Measurements from ENCODE around the gene VMAC.
A peak's percentile ranks its signal among the peaks of the same experiment; 100 is the strongest.
"Not testable (repeated sequence)": the region's sequence is repeated elsewhere in the genome, so short reads cannot be mapped to it uniquely, and the experiment has no call there.

Gene VMAC, protein sequence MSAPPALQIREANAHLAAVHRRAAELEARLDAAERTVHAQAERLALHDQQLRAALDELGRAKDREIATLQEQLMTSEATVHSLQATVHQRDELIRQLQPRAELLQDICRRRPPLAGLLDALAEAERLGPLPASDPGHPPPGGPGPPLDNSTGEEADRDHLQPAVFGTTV

GRCh38 chr19:5904352-5905113 lies at the start of gene VMAC:
Gene VMAC, plus strand, starts transcription at chr19:5904872. Its CDS starts 19 bp downstream, at chr19:5904891.
- Mint-ChIP-seq H3K4me1 (ENCODE audit: low read depth) (peaks cover 44% of the 10 kb centered on the region), H3K27me3 (no peaks in the 10 kb centered on the region), H3K27ac (peak within 1 kb of the TSS; percentile 99), H3K9me3 (no peaks in the 10 kb centered on the region), H3K36me3 (ENCODE audit: low read depth) (peaks cover 50% of the 10 kb centered on the region), H3K4me3 (peak within 1 kb of the TSS; percentile 98)
- DNase-seq = peak; percentile 100

DNA sequence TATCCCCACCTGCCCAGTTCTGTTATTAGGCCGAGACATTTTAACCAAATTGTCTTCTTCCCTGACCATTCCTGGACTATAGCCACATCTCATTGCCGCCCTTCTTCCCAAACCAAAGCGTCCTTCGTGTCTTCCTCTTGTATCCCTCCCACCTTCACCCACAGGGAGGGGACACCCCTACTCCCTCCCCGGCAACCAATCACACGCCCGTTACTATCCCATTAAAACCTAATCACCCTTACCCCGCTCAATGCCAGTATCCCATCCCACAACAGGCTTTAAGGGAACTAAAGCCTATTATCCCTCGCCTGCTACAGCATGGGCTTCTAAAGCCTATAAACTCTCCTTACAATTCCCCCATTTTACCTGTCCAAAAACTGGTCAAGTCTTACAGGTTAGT lies 49.5 kb upstream of the VMAC start:
- DNase-seq; H3K9me3 Mint-ChIP-seq; H3K27ac Mint-ChIP-seq; H3K36me3 Mint-ChIP-seq (ENCODE audit: low read depth); H3K4me3 Mint-ChIP-seq; H3K27me3 Mint-ChIP-seq; H3K4me1 Mint-ChIP-seq (ENCODE audit: low read depth): not testable (repeated sequence)

DNA sequence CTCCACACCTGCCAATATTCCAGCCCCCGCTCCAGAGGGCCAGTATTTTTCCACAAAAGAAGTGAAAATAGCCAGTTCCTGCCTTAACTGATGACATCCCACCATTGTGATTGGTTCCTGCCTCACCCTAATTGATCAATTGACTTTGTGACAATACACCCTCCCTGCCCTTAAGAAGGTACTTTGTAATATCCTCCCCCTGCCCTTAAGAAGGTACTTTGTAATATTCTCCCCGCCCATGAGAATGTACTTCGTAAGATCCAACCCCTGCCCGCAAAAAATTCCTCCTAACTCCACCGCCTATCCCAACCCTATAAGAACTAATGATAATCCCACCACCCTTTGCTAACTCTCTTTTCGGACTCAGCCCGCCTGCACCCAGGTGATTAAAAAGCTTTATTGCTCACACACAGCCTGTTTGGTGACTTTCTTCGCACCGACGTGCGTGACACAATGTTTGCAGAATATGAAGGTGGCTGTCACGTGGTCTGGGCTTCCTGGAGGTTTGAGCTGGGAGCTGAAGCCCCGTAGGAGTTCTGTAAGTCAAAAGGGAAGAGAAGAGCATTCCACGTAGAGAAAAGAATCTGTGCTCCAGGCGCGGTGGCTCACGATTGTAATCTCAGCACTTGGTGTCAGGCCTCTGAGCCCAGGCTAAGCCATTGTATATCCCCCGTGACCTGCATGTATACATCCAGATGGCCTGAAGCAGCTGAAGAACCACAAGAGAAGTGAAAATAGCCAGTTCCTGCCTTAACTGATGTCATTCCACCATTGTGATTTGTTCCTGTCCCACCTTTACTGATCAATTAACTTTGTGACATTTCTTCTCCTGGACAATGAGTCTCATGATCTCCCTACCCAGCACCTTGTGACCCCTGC lies 47.2 kb upstream of the VMAC start:
- DNase-seq = no peak
- Mint-ChIP-seq H3K27ac (no peak overlapping the region), H3K9me3 (no peaks in the 10 kb centered on the region), H3K4me3 (no peak overlapping the region), H3K36me3 (ENCODE audit: low read depth) (no peaks in the 10 kb centered on the region), H3K27me3 (no peaks in the 10 kb centered on the region), H3K4me1 (ENCODE audit: low read depth) (no peaks in the 10 kb centered on the region)

DNA sequence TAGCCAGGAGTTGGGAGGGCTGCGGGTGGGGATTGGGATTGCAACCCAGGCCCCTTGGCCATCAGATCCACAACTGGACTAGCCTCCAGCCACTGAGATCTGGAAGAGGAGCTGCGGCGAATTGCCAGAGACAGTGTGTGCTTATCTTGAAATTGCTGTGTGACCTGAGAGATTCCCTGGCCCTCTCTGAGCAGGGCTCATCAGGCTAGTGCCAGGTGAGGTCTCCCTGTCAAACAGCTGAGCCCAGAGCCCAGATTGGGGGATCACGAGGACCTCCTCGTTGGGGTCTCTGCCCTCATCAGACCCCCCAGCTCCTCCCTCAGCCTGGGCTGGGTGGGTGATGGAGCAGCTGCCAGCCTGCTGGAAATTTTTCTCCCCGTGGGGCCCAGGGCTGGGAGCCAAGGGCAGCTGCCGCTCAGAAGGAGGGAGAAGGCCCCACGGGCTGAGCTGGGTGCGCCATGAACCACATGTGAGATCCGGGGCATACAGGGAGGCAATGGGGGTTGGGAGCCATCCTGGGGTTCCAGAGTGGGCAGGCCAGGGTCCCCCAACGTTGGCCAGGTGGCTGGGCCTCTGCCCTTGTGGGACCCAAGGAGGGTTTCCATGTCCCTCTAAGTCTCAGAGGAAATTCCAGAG lies 41.5 kb upstream of the VMAC start:
- no peak for DNase-seq
- no peaks in the 10 kb centered on the region for H3K9me3 Mint-ChIP-seq
- H3K4me1 Mint-ChIP-seq (ENCODE audit: low read depth) = no peaks in the 10 kb centered on the region
- H3K27ac Mint-ChIP-seq = no peak overlapping the region
- H3K4me3 Mint-ChIP-seq = no peak overlapping the region
- H3K36me3 Mint-ChIP-seq (ENCODE audit: low read depth) = no peaks in the 10 kb centered on the region
- no peaks in the 10 kb centered on the region for H3K27me3 Mint-ChIP-seq

GRCh38 chr19:5864013-5864720 lies 40.5 kb upstream of the VMAC start:
- no peaks in the 10 kb centered on the region for H3K27me3 Mint-ChIP-seq

DNA sequence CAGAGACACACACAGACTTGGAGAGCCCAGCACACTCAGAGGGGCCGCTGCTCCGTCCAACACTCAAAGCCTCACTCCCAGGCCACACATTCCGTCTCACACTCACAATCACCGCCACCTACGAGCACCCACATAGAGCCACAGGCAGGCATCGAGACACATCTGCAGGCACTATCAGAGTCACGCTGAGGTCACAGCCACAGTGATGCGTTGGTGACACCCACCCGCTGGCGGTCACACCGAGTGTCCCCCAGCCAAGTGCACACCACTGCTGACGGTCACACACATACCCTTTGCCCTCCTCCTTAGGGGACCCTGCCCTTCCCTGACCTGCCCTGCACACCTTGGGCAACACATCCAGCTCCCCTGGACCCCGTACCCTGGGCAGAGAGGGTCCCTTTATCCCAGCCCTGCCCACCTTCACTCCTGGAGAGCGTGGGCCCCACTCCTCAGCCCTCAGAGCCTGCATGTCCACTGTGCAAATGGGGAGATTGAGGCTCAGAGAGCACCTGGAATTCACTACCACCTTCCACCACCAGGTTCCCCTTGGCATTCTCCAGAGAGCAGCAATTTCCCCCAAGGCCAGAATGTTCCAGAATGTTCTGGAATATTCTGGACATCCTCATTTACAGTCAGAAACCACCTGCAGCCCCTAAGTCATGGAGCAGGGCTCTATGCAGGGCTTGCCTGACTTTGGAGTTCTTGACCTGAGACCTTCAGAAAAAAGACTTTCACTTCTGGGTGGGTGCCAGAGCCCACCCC lies 39.8 kb upstream of the VMAC start:
- Mint-ChIP-seq H3K27ac (peak overlapping the region; percentile 22), H3K27me3 (no peaks in the 10 kb centered on the region), H3K4me3 (no peak overlapping the region), H3K4me1 (ENCODE audit: low read depth) (no peaks in the 10 kb centered on the region), H3K9me3 (no peaks in the 10 kb centered on the region), H3K36me3 (ENCODE audit: low read depth) (no peaks in the 10 kb centered on the region)
- no peak for DNase-seq

More at GRCh38 chr19:5864013-5864720, 40.5 kb upstream of the VMAC start:
- no peaks in the 10 kb centered on the region for H3K36me3 Mint-ChIP-seq (ENCODE audit: low read depth)
- H3K9me3 Mint-ChIP-seq = no peaks in the 10 kb centered on the region
- no peaks in the 10 kb centered on the region for H3K4me1 Mint-ChIP-seq (ENCODE audit: low read depth)
- no peak overlapping the region for H3K4me3 Mint-ChIP-seq
- no peak for DNase-seq
- H3K27ac Mint-ChIP-seq = no peak overlapping the region

GRCh38 chr19:5865772-5866171 lies 38.9 kb upstream of the VMAC start:
- DNase-seq = no peak
- Mint-ChIP-seq H3K4me3 (no peak overlapping the region), H3K9me3 (no peaks in the 10 kb centered on the region), H3K4me1 (ENCODE audit: low read depth) (no peaks in the 10 kb centered on the region), H3K27me3 (no peaks in the 10 kb centered on the region), H3K36me3 (ENCODE audit: low read depth) (no peaks in the 10 kb centered on the region), H3K27ac (no peak overlapping the region)

GRCh38 chr19:5867201-5868136 lies 37.2 kb upstream of the VMAC start:
- Mint-ChIP-seq H3K27me3 (no peaks in the 10 kb centered on the region), H3K4me3 (no peak overlapping the region), H3K9me3 (no peaks in the 10 kb centered on the region), H3K4me1 (ENCODE audit: low read depth) (no peaks in the 10 kb centered on the region), H3K27ac (no peak overlapping the region), H3K36me3 (ENCODE audit: low read depth) (no peaks in the 10 kb centered on the region)
- no peak for DNase-seq

GRCh38 chr19:5870986-5871394 lies 33.7 kb upstream of the VMAC start:
- no peak overlapping the region for H3K4me3 Mint-ChIP-seq
- DNase-seq = no peak
- no peaks in the 10 kb centered on the region for H3K9me3 Mint-ChIP-seq
- no peaks in the 10 kb centered on the region for H3K27me3 Mint-ChIP-seq
- no peak overlapping the region for H3K27ac Mint-ChIP-seq
- H3K36me3 Mint-ChIP-seq (ENCODE audit: low read depth) = no peaks in the 10 kb centered on the region
- no peaks in the 10 kb centered on the region for H3K4me1 Mint-ChIP-seq (ENCODE audit: low read depth)

- no peaks in the 10 kb centered on the region for H3K36me3 Mint-ChIP-seq (ENCODE audit: low read depth)
- no peaks in the 10 kb centered on the region for H3K4me1 Mint-ChIP-seq (ENCODE audit: low read depth)
- no peaks in the 10 kb centered on the region for H3K9me3 Mint-ChIP-seq
- H3K4me3 Mint-ChIP-seq = no peak overlapping the region
- DNase-seq = no peak
- no peak overlapping the region for H3K27ac Mint-ChIP-seq
- peaks cover 6% of the 10 kb centered on the region for H3K27me3 Mint-ChIP-seq
These were observed 31.0 kb upstream of the VMAC start for GRCh38 chr19:5873617-5874199.

GRCh38 chr19:5874496-5874895 lies 30.2 kb upstream of the VMAC start:
- DNase-seq; H3K4me3 Mint-ChIP-seq; H3K36me3 Mint-ChIP-seq (ENCODE audit: low read depth); H3K4me1 Mint-ChIP-seq (ENCODE audit: low read depth); H3K9me3 Mint-ChIP-seq; H3K27ac Mint-ChIP-seq: not testable (repeated sequence)
- H3K27me3 Mint-ChIP-seq = peaks cover 11% of the 10 kb centered on the region

DNA sequence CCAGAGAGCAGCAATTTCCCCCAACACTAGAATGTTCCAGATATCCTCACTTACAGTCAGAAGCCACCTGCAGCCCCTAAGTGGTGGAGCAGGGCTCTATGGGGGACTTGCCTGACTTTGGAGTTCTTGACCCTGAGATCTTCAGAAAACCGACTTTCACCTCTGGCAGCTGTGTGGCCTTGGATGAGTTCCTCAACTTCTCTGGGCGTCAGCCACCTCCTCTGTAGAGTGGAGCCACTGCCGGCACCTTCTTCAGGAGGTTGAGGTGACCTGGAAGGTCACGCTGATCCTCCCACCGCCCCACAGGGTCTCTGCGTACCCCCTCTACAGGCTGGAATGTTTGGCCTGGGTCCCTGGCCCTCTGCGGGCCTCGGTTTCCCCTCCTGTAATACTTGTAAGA lies 27.2 kb upstream of the VMAC start:
- Mint-ChIP-seq H3K36me3 (ENCODE audit: low read depth) (no peaks in the 10 kb centered on the region), H3K4me1 (ENCODE audit: low read depth) (no peaks in the 10 kb centered on the region), H3K27me3 (peaks cover 24% of the 10 kb centered on the region), H3K27ac (no peak overlapping the region), H3K9me3 (no peaks in the 10 kb centered on the region), H3K4me3 (no peak overlapping the region)
- no peak for DNase-seq
